NCI-H1694 treated with DMSO at 0.1 percent for 48 hours (cell line): ENCODE results near the gene CASZ1.
A peak's percentile ranks its signal among the peaks of the same experiment; 100 is the strongest.

Experiments
- DNase-seq: peaks from one replicate; lab custom pipeline; 2025; lab: John Stamatoyannopoulos, UW

Gene CASZ1

DNA sequence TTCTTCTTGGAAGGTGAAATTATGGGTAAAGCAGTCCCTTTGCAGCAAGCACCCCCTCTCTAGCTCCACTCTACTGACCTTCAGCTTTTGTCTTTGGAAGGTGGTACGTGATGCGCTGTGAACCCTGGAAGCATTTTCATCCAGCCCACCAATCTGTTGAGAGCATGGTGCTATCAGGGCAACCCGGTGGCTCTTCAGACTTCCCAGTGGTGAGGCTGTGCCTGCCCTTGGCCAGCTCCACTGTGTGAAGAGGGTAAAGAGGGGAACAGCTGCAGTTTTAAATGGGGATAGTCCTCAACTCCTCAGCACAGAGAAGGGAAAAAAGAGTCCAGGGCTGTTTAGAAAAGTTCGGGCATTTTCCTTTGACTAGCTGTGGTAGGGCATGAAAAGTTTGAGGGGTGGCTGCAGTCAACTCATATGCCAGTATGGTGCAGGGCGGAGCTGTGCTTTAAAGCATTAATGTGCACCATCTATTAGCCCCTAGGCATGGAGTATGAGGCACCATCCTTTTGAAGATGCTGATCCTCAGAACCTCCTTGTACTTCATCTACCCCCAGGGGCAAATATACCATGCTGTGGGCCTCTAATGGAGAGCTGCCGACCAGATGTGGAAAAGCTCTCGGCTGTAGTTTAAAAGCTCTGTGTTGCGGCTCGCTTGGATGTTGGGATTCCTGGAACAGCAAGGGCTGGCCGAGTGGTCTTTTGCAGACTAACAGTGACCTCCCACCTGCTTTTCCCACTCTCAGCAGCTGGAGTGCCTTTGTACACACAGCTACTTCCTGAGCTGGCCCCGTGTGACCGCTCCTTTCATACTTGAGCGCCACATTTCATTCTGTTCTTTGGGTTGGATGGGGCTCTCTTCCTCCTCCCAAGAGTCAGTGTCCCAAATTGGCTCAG lies 198.7 kb downstream of the CASZ1 start:
- DNase-seq: no peak

- DNase-seq: no peak
These were observed 199.7 kb downstream of the CASZ1 start for GRCh38 chr1:10596780-10597179.

GRCh38 chr1:10594595-10595223 lies 201.7 kb downstream of the CASZ1 start:
- no peak for DNase-seq

DNA sequence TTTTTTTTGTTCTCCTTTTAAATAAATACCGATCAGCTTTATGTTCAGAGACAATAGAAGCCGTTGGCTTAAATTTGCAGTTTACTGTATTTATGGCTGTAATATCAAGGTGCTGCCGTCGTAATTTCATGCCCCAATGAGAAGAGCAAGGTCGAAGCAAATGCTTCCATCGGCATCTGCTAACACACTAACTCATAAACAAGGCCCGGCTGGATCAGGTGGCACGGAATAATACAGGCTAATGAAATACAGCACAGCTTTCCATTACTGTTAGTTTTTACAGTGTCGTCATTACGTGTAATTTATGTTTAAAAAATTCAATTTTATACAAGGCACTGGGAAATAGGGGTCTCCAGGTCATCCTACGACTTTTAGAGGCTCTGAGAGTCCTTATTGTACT lies 202.7 kb downstream of the CASZ1 start:
- no peak for DNase-seq

DNA sequence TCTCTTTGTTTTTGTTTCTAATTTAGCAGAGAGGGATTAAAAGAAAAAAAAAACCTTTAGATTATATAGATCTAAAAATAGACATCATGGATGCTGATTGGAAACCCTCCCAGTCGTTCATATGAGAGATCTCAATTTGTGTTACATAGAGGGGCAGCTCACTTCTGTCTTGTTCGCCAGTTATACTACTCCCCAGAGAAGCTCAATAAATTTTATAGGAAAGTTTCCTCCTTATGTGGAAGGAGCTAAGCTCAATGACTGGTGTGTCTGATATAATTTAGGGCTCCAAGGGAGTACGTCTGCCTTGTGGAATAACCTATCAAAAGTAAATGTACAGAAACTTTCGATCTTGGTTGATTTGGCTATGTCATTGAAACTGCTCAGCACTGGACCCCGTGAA lies 204.1 kb downstream of the CASZ1 start:
- DNase-seq: no peak

DNA sequence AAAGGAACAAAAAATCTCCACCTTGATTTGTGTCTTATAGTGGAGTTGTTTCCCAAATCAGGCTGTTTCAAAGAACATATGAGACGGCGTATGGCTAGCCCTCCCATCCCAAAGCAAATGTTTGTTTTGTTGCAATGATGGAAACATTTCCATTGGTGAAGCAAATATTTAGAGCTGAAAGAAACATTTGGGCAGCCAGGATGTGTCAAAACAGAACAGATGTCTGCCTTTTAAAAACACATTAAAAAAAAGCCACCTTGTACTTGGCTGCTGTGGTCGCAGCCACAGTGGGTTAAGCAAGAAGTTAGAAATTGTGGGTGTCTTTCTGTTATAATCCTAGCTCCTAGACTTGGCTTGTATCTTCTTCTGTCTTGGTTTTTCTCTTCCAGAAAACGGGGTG lies 205.4 kb downstream of the CASZ1 start:
- DNase-seq: peak; percentile 46

- no peak for DNase-seq
These were observed 207.4 kb downstream of the CASZ1 start for GRCh38 chr1:10589074-10589473.

- no peak for DNase-seq
These were observed 207.8 kb downstream of the CASZ1 start for GRCh38 chr1:10588640-10589039.
